ENCODE measurements around the gene TLL2.

The TLL2 gene

DNA sequence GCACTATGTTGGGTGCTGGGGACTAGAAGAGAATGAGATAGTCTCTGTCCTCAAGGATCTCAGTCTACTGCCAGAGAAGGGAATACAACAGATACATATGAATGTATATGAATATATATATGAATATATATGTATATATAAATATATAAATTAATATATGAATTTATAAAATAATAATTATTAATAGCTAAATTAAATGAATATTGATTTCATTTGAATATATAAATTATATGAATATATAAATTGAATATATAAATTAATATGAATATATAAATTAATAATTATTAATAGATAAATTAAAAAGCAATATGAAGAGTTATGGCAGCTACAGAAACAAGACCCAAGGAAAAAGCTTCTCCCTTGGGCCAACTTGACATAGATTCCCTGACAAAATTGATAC, 95.1 kb downstream of the TLL2 start:
- DNase-seq: no peak

DNA sequence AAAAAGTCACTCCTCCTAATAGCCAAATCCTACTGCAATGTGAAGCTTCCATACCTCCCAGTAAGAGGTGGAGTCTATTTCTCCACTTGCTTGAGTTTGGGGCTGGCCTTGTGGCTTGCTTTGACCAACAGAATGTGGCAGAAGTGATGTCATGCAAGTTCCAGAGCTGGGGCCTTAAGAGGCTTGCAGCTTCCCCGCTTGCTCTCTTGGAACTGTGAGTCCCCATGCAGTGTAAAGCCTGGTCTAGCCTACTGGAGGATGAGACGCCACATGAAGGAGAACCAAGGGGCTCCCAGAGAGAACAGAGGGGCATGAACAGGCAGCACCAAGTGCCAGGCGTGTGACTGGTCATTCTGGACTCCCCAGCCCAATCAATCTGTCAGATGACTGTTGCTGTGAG, 96.3 kb downstream of the TLL2 start:
- DNase-seq: no peak

DNA sequence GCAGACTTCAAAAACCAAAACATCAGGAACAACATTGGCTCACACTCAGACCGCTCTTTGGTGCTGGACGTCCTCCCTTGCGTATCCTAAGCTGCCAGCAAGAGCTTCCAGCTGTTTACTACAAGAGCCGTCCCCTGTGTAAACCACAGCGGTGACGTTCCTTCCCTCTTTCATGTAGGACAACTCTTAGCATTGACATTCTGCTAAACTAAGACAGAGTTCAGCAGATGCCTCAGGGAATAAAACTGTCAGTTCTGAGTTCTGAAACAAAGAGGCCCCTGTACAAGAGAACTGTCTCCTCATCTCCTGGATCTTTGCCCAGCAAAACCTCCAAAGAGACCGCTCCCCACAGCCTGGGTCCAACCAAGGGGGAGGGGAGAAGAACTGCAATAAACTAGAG, 97.1 kb downstream of the TLL2 start:
- no peak for DNase-seq

DNA sequence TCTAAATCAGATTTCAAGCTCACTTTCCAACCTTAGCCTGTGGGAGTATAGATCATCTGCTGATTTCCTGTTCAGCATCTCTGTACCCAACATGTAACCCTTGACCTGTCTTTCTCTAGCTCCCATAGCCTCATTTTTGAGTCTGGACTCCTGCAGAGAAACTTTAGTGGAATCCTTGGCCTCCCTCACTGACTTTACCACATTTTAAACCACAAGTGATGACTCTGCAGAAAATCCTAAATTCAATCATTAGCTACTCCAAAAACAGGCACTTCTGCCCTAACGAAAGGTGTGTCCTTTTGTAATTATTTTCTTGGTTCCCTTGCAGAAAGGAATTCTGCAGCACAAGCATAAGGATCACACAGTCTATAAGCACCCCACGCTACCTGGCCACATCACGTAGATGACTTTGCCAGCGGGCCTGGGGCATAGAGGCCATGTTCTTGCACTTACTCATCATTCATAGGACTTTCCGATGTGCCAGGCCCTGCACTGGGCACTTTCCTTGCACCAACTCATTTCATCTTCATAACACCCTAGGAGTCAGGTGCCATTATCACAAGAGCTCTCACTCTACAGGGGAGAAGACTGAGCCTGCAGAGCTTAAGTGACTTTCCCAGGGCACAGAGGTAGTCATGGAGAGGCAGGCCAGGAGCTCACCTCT, 97.7 kb downstream of the TLL2 start:
- DNase-seq: peak; percentile 34

DNA sequence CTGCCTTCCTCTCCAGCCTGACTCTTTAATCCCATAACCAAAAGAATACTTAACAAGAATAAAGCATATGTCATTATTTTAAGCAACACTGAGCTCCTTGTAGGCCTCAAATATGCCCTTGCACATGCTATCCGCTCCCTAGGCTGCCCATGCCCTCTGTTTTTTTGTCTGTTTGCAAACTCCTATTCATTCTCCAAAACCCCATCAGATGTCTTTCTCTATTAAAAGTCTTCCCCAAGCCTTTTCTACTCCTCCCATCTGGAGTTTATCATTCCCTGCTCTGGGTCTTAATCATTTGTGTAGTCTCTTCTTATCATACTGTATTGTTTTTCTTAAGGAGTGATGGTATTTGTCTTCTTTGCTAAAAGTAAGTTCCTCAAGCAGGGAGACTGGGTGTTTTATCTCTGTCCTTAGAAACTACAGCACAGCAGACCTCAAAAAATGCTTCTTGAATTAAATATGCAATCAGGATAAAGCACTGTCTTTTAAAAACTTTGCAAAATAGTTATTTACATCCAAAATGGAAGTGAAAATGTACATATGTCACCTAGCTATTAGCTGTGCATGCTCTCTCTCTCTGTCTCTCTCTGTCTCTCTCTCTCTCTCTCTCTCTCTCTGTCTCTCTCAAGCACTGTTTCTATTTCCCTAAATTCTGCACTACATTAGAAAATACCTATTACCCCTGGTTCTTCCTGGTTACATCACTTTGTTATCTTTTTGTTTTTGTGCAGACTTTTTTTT, 98.4 kb downstream of the TLL2 start:
- DNase-seq: no peak

DNA sequence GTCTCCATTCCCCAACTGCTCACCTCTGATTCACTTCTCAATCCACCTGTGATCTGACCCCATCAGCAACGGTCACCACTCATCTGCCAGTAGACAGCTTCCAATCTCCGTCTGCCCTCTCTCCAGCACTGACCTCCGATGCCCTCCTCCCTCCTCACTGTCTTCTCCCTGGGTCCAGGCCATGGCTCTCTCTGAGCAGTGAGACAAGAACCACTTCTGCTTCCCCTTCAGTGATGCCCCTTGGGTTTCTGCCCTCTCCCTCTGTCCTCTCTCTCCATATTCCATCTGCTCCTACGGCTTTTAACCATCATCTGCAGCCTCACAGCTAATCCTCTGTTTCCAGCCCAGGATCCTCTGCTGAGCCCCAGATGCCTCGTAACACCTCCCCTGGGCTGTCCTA, 99.4 kb downstream of the TLL2 start:
- no peak for DNase-seq

DNA sequence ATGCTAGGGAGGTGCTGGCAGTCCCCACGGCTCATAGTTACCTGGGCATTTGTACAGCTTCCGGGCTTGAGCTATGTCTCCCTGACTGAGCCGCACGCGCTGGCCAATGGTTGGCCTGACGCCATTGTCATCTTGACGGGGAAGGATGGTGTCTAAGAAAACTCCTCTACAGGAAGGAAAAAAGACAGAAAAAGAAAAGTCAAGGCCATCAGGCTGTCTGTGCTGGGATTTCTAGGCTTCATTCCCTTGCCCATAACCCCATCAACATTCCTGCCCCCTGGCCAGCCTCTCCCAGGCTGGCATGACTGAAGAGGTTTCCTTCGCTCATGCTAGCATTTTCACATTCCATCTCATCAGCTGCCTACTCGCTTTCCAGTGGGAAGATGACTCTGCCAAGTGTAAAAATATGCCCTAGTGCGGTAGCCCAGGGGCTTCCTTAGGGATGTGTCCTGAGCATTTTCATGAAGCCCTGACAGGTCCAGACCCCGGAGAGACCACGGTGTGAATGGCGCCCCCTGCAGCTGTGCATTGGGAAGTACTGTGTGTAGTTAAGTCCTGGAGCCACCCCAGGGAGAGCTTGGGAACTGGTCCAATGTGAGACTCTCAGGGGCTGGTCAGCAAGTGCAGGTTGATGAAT, 100.5 kb downstream of the TLL2 start:
- no peak for DNase-seq

DNA sequence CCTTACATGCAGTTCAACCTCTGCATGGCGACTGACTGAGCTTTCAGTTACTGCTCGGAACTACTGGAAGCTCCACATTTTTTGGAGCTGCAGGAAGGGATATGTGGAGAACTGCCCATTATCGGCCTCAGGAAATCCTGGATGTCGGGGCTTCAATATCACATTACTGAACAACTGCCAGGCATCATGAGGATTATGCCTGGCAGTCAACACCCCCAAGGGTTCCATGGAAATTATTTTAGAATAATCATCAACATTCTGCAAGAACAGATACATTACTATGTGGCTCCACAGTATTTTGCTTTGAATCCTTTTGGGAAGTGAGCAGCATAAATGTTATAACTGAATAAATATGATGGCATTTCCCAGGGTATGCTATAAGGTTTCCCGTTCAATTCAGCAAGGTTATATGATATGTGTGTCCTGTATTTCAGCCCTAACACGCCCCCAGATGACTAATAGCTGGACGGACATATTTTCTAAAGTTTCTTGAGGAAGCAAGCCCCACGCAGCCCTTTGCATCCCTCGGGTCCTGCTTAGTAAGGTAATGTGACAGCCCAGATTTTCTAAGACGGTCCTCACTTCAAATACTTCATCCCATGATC, 101.9 kb downstream of the TLL2 start:
- DNase-seq: no peak

DNA sequence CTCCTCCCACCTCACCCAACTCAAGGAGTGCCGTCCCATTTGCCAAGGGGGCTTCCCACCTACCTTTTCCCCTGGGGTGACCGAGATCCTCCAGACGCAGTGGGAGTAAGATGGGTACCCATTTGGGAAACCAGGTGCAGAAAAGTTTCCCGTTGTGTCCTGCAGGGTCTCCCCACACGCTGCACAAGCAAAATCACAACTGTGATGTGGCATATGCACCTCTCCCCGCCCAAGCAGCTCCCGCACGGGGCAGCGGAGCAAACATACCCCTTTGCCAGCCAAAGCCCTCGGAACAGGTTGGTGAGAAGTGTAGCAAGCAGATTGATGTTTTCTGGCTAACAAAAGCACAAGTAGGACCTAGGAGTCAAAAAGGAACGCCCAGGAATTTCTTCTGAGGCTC, 103.4 kb downstream of the TLL2 start:
- DNase-seq: no peak

DNA sequence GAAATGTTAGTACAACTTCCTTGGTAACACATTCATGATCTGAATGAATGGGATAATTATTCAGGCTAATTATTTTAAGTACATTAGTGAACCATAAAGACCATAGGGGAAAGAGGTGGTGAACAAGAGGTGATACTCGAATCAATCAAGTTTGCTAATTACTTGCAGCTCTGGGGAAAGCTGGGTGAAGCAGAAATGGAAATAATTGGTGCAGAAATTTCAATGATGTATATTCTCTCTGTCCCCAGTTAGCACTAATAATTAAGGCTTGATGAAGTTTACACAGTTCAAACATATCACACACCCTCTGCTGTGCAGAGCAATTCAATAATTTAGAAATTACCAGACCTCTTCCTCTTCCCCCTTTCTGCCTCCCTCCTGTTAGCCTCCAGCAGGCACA, 105.5 kb downstream of the TLL2 start:
- no peak for DNase-seq

DNA sequence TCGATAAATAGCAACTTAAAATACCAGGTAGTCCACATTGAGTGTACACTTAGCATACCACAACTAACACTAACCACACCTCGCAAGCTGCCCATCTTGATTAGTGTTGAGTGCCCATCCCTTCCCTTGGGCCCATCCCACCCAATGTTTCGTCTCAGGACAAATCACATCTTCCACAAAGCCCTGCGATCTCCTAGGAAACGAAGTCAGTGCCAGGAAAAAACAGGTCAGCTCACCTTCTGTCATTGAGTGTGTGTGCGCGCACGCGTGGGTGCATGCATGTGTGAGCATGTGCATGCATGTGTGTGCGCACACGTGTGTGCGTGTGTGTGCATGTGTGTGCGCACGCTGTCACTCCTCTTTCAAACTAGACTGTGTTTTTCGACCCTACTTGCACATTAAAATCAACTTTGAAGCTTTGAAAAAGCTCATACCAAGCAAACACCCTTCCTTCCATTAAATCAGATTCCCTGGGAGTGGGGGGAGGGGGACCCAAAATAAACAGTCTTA, 106.1 kb downstream of the TLL2 start:
- no peak for DNase-seq

DNA sequence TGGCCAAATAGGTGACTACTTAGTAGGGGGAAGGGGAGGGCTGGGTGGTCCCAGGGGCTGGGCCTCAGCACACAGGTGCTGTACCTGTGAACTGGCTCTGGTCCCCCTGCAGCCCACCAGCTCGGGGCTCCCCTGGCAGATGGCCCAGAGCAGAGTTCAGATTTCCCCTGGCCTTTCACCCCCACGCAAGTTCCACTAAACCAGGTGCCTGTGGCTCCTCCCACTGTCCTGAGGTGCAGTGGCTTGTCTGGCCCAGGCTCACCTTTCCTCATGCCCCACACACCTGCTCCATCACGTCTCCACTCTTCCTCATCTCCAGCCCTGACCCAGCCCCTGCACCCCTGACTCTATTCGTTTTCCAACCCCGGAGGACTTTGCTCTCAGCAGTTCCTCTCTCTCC, 107.6 kb downstream of the TLL2 start:
- DNase-seq: no peak

DNA sequence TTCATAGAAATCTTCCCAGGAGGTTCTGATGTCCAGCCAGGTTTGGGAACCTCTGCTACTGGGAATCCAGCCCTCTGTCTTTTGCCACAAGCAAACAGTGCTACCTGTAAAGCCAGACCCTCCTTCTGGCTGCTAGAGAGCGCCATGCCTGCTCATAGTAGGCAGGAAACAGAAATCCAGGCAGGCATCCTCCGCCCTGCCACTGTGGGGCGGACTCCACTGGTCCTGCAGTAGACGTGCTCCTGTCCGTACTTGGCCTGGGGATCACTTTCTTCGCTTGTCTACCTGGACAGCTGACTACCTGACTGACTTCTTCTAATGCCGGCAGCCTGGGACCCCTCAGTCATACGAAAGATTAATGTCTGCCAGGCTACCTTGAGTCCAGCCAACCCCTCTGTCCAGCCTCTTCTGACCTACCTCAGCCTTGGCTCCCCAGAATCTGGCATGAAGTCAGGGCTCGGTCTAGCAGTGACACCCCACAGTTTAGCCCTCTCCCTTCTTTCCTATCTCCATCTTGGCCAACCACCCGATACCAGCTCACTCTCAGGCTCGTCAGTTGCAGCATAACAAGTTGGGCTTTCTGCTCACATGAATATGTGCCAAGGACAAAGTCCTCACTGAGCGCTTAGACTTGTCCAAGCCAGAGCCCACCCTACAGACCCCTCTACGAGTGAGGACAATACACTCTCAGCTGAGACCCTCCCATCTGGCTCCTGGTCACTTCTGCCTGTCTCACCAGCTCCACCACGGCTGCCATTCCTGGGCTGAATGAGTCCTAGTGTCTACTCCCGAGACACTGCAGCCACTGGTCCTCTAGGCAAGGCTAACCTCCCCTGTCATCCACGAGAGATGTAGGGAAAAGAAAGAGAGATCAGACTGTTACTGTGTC, 111.1 kb downstream of the TLL2 start:
- DNase-seq: no peak

DNA sequence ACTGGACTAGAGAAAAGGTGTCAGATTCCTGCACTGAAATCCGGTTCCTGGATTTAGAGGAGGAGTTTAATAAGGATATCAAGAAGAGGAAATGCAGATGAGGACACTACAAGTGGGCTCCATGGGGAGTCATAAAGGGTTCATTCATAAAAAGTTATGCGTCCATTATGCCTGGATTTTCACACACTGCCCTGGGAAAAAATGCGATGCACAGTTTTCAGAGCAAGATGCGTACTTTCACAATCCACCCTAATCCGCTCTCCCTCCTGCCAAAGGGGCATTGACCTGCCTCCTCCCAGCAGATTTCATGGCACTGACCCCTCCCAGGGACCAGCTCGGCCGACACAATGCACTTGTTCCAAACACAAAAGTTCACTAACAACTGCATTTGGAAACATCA, 112.7 kb downstream of the TLL2 start:
- no peak for DNase-seq

DNA sequence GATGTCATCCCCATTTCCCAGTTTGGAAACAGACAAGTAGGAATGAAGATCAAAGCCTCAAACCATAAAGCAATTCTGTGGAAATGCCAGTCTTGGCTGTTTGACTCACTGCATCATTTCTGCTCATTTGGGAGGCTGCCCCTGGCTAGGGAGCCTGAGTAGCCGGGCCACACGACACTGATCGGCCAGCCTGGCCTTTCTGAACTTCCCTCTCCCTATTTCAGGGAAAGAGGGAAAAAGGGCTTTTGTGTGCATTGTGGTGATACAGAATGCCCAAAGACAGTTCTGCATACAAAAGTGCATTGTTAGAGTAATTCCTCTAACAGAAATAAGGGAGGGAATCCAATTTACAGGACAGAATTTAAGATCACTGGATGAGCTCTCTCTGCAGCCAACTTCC, 113.3 kb downstream of the TLL2 start:
- no peak for DNase-seq

DNA sequence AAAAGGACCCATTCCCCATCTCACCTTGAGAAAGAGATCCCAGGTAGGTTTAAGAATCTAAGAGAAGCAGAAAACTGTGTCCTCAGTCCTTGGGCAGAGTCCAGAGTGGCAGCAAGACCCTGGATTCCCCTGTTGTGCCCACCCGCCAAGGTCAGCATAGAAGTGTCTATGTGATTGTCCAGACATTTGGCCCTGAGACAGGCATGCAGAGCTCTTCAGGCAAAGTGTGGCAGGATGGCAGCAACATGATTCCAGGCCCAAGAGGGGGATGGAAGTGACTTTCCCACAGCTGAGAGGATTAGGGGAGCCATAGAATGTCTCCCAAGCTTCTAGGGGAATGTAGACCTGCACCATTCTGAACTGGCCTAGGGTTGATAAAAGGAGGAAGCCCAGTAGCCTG, 115.8 kb downstream of the TLL2 start:
- DNase-seq: no peak

DNA sequence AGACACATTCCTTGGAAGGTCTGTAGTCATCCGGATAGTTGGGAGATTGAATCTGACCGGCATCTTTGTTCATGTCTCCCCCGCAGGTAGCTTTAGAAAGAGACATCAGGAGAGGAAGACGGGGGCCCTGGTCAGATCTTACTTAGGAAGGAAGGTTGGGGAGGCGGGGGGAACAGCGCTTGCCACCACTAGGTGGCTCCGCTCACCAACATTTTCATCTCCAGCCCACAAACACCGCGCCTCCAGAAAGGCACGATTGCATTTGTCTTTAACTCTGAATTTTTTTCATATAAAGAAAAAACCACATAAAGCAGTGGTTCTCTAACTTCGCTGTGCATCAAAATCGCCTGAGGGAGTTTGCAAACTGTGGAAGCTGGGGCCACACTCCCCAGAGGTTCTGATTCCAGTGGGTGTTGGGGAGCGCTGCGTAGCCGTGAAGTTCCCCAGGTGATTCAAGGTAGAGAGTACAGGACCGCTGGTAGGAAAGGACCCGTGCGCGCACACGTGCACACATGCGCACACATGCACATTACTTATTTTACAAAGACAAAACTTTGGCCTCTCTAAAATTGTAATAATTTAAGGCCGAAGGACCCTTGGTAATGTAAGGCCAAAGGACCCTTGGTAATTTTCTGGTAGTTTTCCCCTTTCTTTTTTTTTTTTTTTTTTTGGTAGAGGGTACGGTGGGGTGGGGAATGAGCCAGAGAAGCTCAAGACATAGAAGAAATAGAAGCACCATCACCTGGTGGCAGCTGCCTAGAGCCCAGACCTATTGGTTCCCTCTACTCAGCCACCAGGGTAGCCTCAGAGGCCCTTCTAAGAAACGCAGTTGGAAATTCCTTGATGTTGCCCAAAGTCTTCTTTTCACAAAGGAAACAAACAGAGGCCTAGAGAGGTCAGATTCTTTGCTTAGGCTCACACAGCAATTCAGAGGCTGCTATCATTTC, 117.5 kb downstream of the TLL2 start:
- peak; percentile 70 for DNase-seq

DNA sequence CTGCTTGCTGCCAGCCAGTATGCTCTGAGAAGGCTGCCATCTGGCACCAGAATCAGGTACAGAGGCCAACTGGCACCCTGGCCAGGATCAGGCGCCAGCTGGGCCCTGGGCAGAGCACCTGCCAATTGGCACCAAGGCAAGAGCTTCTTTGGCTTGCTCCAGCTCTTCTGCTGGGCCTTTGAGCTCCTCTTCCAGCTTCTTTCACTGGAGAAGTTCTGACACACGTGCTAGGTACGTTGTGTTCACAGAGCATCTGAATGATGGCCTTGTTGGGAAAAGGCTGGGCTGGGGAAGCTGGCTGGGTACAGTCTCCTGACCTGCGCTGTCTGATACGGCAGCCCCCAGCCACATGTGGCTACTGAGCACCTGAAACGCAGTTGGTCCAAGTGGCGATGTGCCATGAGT, 123.3 kb downstream of the TLL2 start:
- DNase-seq: no peak

DNA sequence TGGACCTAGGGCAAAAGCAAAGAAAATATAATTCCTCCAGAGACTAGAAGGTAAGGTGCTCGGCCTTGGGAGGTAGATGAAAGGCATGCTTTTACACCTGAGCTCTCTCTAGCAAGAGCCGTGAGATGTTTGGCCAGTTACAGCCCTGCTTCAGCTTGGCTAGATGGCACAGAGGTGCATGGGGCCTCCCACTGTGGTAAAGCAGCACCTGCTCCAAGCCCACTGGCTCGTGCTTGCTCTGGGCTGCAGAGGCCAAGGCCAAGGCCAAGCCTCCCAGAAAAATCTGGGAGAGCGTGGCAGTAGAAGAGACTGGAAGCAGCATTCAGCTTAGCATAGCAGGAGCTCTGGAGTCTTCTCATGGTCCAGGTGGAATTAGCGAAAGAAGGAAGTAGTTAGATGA, 123.9 kb downstream of the TLL2 start:
- DNase-seq: no peak

DNA sequence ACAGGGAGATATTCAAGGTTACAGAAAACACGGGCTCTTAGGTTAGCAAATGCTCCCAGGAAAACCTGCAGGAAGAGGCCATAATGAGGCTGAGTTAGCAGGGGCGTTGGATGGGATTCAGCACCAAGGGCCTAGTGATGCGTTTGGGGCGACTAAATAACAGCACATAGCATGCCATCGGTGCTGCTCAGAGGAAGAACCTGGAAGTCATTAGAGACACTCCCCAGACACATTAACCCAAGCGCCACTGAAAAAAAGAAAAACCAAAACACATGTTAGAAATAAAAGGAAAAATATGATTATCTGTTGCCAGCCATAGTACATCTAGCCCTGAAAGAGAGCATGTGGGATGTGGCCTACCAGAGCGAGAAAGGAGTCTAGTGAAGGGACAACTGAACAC, 126.1 kb downstream of the TLL2 start:
- DNase-seq: no peak

DNA sequence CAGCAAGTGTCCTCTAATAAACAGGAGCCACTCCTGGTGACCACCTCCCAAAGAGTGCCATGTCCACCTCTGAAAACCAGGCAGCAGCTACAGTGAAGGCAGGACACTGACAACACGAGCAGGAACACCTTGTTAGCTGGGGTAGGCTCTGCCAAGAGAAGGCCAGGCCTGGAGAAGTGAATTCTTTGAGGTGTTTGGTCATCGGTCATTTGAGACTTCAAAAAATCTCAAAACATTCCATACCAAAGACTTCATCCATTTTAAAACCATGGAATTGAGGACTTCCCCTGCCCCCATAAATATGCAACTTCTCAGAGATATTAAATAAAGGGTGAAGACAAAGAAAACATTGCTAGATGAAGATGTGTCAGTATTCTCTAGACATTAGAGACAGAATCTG, 126.6 kb downstream of the TLL2 start:
- no peak for DNase-seq

DNA sequence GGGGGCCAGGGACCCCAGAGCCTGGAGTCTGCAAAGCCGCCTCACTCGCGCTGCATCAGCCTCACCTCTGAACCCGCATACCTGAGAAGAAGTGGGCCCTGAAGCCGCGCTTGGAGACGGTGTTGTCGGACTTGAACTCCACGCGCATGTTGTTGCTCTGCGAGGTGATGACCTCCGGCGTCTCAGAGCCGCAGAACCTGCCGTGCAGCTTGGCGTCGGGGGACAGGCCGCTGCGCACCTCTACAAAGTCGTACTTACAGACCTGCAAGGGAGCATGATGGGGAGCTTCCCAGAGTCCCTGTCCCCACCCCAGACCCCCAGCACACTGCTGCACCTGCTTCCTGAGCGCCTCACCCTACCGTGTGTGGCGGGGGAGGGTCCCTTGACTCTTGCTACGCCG, 129.2 kb downstream of the TLL2 start:
- DNase-seq: no peak
